HepG2 (cell line): ENCODE measurements around the gene IGLL1. TPM values are rescaled to one million over a fixed set of nuclear protein-coding genes. Genes with fewer than 3 reads are reported as not detected.

ENCODE experiments used
- HHEX ChIP-seq: IDR thresholded peaks from 2 replicates; pipeline ENCODE4 v1.6.1; 2016; ENCODE audit warnings: control low read depth
- HNRNPK ChIP-seq: fragments of 200-400 bp; formaldehyde crosslinking; IDR thresholded peaks from 2 replicates; pipeline ENCODE4 v1.6.1; 2018; ENCODE audit warnings: low read length, low read depth, moderate library complexity, mild to moderate bottlenecking; ENCODE audit not compliant: poor library complexity, severe bottlenecking
- KDM5A ChIP-seq: fragments of 200-600 bp; sonication (generic); IDR thresholded peaks from 2 replicates; pipeline ENCODE4 v1.7.0; 2018; ENCODE audit warnings: antibody characterized with exemption, mild to moderate bottlenecking, low read length, borderline replicate concordance
- MED1 ChIP-seq: sonication (generic); formaldehyde crosslinking; IDR thresholded peaks from 2 replicates; pipeline ENCODE4 v1.4.0; 2020; ENCODE audit warnings: missing genetic modification reagents
- MEF2D ChIP-seq: sonication (generic); formaldehyde crosslinking; IDR thresholded peaks from 2 replicates; pipeline ENCODE4 v1.5.1; 2020; ENCODE audit warnings: mild to moderate bottlenecking, missing genetic modification reagents
- RBAK ChIP-seq: sonication (generic); formaldehyde crosslinking; IDR thresholded peaks from 2 replicates; pipeline ENCODE4 v1.5.1; 2020; ENCODE audit warnings: mild to moderate bottlenecking, missing genetic modification reagents
- RFX3 ChIP-seq: IDR thresholded peaks from 2 replicates; pipeline ENCODE4 v1.6.1; 2016; ENCODE audit warnings: missing biosample characterization, missing genetic modification reagents
- SOX5 ChIP-seq: IDR thresholded peaks from 2 replicates; pipeline ENCODE4 v1.6.1; 2016; ENCODE audit warnings: borderline replicate concordance
- ZEB1 ChIP-seq: IDR thresholded peaks from 2 replicates; pipeline ENCODE4 v1.6.1; 2012; ENCODE audit warnings: mild to moderate bottlenecking, low read depth, inconsistent platforms; ENCODE audit not compliant: insufficient replicate concordance
- ZFP41 ChIP-seq: sonication (generic); formaldehyde crosslinking; IDR thresholded peaks from 2 replicates; pipeline ENCODE4 v1.4.0; 2020; ENCODE audit warnings: mild to moderate bottlenecking, missing genetic modification reagents, borderline replicate concordance
- ZNF235 ChIP-seq: sonication (generic); formaldehyde crosslinking; IDR thresholded peaks from 2 replicates; pipeline ENCODE4 v1.8.1; 2023; ENCODE audit warnings: mild to moderate bottlenecking, missing genetic modification reagents, borderline replicate concordance
- ZNF614 ChIP-seq: IDR thresholded peaks from 2 replicates; pipeline ENCODE4 v1.6.1; 2018; ENCODE audit warnings: missing biosample characterization, missing genetic modification reagents, inconsistent platforms, borderline replicate concordance
- ZNF761 ChIP-seq: sonication (generic); formaldehyde crosslinking; conservative IDR thresholded peaks from 2 replicates; pipeline ENCODE4 v1.4.0; 2020; ENCODE audit warnings: mild to moderate bottlenecking, missing genetic modification reagents
- ZSCAN12 ChIP-seq: sonication (generic); formaldehyde crosslinking; IDR thresholded peaks from 2 replicates; pipeline ENCODE4 v1.9.0; 2021; ENCODE audit warnings: mild to moderate bottlenecking, missing genetic modification reagents
- polyA plus RNA-seq, 8 experiments: library from polyadenylated mRNA; depleted of rRNA in 3 of 8; stranded (reverse) in 7 of 8; unstranded in 1 of 8; fragments of >200 nt; fragmentation: Illumina TruSeq in 4 of 8; extraction: Trizol in 4 of 8; gene quantifications; 2 replicates each; pipeline versions ENCODE4 v1.2.1 to v1.2.3, GENCODE V29; 2011 to 2016; ENCODE audit warnings: low read depth in 4 of 8, missing spikeins in 1 of 8, mixed read lengths in 1 of 8; ENCODE audit not compliant: insufficient read depth in 1 of 8
- total RNA-seq, 5 experiments: library from RNA; depleted of rRNA; stranded (reverse); fragments of >200 nt; fragmentation: Illumina TruSeq; extraction: Trizol; gene quantifications; 2 replicates each; pipeline ENCODE4 v1.2.3, GENCODE V29; 2016; ENCODE audit warnings: low read depth in 1 of 5
- TF ChIP-seq, protein P1 (sequence below): sonication (generic); formaldehyde crosslinking; IDR thresholded peaks from 2 replicates; pipeline ENCODE4 v1.5.0; 2020; ENCODE audit warnings: missing genetic modification reagents
- TF ChIP-seq, protein P2 (sequence below): sonication (generic); formaldehyde crosslinking; IDR thresholded peaks from 2 replicates; pipeline ENCODE4 v1.5.1; 2020; ENCODE audit warnings: missing genetic modification reagents, mild to moderate bottlenecking, borderline replicate concordance
- TF ChIP-seq, protein P3 (sequence below): sonication (generic); formaldehyde crosslinking; IDR thresholded peaks from 2 replicates; pipeline ENCODE4 v1.8.0; 2022; ENCODE audit warnings: low read depth, missing genetic modification reagents
- TF ChIP-seq, protein P4 (sequence below): sonication (generic); formaldehyde crosslinking; IDR thresholded peaks from 2 replicates; pipeline ENCODE4 v1.8.1; 2023; ENCODE audit warnings: mild to moderate bottlenecking, missing genetic modification reagents
- TF ChIP-seq, protein P5 (sequence below): sonication (generic); formaldehyde crosslinking; IDR thresholded peaks from 2 replicates; pipeline ENCODE4 v1.4.0; 2020; ENCODE audit warnings: missing genetic modification reagents, mild to moderate bottlenecking, borderline replicate concordance
- TF ChIP-seq, protein P6 (sequence below): sonication (generic); formaldehyde crosslinking; conservative IDR thresholded peaks from 2 replicates; pipeline ENCODE4 v1.5.0; 2020; ENCODE audit warnings: missing genetic modification reagents

IGLL1 gene
- total and polyA plus RNA-seq, 2 of the 13 experiments (the other 11 are each of a cell fraction or from before 2014, with no cell fraction given), result not detected

DNA sequence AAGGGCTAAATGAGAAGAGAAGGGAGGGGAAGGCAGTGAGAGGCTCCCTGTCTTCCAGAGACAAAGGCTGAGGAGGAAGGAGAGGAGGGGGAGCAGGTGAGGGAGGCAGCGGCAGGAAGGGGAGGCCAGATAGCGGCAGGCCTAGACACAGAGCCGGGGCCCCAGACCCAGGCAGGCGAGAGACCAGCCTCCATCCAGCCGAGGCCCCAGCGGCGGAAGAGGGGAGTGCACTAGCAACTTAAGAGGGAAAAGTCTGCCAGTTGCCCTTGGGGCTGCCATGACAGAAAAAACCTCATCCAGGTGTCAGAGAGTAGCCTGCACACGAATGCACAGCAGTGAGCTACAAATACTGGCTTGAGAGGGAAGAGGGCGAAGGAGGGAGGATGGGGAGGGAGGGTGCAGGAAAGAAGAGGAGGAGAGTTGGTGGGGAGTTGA lies 46.7 kb downstream of the IGLL1 start (continued):
- TF ChIP-seq HHEX (CRISPR knock-in tag) (no peak), ZSCAN12 (no peak), ZFP41 (no peak), HNRNPK (no peak), ZEB1 (no peak), ZNF235 (CRISPR knock-in tag) (no peak), MEF2D (CRISPR knock-in tag) (no peak), RBAK (CRISPR knock-in tag) (no peak), ZNF614 (CRISPR knock-in tag) (no peak), ZNF761 (CRISPR knock-in tag) (no peak), RFX3 (CRISPR knock-in tag) (no peak), SOX5 (CRISPR knock-in tag) (no peak), KDM5A (no peak), MED1 (CRISPR knock-in tag) (no peak)
- TF ChIP-seq, protein P1, sequence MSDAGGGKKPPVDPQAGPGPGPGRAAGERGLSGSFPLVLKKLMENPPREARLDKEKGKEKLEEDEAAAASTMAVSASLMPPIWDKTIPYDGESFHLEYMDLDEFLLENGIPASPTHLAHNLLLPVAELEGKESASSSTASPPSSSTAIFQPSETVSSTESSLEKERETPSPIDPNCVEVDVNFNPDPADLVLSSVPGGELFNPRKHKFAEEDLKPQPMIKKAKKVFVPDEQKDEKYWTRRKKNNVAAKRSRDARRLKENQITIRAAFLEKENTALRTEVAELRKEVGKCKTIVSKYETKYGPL (CRISPR knock-in tag), result no peak
- TF ChIP-seq, protein P2, sequence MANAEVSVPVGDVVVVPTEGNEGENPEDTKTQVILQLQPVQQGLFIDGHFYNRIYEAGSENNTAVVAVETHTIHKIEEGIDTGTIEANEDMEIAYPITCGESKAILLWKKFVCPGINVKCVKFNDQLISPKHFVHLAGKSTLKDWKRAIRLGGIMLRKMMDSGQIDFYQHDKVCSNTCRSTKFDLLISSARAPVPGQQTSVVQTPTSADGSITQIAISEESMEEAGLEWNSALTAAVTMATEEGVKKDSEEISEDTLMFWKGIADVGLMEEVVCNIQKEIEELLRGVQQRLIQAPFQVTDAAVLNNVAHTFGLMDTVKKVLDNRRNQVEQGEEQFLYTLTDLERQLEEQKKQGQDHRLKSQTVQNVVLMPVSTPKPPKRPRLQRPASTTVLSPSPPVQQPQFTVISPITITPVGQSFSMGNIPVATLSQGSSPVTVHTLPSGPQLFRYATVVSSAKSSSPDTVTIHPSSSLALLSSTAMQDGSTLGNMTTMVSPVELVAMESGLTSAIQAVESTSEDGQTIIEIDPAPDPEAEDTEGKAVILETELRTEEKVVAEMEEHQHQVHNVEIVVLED (CRISPR knock-in tag), result no peak
- TF ChIP-seq, protein P3, sequence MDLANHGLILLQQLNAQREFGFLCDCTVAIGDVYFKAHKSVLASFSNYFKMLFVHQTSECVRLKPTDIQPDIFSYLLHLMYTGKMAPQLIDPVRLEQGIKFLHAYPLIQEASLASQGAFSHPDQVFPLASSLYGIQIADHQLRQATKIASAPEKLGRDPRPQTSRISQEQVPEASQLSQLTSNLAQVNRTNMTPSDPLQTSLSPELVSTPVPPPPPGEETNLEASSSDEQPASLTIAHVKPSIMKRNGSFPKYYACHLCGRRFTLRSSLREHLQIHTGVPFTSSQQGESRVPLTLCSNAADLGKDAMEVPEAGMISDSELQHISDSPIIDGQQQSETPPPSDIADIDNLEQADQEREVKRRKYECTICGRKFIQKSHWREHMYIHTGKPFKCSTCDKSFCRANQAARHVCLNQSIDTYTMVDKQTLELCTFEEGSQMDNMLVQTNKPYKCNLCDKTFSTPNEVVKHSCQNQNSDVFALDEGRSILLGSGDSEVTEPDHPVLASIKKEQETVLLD (CRISPR knock-in tag), result no peak
- TF ChIP-seq, protein P4, sequence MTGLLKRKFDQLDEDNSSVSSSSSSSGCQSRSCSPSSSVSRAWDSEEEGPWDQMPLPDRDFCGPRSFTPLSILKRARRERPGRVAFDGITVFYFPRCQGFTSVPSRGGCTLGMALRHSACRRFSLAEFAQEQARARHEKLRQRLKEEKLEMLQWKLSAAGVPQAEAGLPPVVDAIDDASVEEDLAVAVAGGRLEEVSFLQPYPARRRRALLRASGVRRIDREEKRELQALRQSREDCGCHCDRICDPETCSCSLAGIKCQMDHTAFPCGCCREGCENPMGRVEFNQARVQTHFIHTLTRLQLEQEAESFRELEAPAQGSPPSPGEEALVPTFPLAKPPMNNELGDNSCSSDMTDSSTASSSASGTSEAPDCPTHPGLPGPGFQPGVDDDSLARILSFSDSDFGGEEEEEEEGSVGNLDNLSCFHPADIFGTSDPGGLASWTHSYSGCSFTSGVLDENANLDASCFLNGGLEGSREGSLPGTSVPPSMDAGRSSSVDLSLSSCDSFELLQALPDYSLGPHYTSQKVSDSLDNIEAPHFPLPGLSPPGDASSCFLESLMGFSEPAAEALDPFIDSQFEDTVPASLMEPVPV (CRISPR knock-in tag), result no peak
- TF ChIP-seq, protein P5, sequence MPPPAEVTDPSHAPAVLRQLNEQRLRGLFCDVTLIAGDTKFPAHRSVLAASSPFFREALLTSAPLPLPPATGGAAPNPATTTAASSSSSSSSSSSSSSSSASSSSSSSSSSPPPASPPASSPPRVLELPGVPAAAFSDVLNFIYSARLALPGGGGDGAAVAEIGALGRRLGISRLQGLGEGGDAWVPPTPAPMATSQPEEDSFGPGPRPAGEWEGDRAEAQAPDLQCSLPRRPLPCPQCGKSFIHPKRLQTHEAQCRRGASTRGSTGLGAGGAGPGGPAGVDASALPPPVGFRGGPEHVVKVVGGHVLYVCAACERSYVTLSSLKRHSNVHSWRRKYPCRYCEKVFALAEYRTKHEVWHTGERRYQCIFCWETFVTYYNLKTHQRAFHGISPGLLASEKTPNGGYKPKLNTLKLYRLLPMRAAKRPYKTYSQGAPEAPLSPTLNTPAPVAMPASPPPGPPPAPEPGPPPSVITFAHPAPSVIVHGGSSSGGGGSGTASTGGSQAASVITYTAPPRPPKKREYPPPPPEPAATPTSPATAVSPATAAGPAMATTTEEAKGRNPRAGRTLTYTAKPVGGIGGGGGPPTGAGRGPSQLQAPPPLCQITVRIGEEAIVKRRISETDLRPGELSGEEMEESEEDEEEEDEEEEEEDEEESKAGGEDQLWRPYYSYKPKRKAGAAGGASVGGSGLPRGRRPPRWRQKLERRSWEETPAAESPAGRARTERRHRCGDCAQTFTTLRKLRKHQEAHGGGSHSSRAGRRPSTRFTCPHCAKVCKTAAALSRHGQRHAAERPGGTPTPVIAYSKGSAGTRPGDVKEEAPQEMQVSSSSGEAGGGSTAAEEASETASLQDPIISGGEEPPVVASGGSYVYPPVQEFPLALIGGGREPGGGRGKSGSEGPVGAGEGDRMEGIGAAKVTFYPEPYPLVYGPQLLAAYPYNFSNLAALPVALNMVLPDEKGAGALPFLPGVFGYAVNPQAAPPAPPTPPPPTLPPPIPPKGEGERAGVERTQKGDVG (CRISPR knock-in tag), result 0 out of 2 replicates have a peak, but pooled peaks have one; percentile 27
- TF ChIP-seq, protein P6, sequence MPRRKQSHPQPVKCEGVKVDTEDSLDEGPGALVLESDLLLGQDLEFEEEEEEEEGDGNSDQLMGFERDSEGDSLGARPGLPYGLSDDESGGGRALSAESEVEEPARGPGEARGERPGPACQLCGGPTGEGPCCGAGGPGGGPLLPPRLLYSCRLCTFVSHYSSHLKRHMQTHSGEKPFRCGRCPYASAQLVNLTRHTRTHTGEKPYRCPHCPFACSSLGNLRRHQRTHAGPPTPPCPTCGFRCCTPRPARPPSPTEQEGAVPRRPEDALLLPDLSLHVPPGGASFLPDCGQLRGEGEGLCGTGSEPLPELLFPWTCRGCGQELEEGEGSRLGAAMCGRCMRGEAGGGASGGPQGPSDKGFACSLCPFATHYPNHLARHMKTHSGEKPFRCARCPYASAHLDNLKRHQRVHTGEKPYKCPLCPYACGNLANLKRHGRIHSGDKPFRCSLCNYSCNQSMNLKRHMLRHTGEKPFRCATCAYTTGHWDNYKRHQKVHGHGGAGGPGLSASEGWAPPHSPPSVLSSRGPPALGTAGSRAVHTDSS (CRISPR knock-in tag), result no peak
